Heart left ventricle (tissue), 16 donors: ENCODE measurements around the gene LRBA. TPM values are rescaled to one million over a fixed set of nuclear protein-coding genes. Genes with fewer than 3 reads are reported as not detected.

Experiments
- ATAC-seq, 4 donors: fragments of 200-7000 bp; cut with Tn5 transposase; one replicate each; pipeline ENCODE4 v1.9.1; 2020 to 2022; ENCODE audit warnings: moderate library complexity in 4 of 4, mild to moderate bottlenecking in 3 of 4, moderate number of reproducible peaks in 1 of 4
- DNase-seq, 5 donors: peaks; one replicate each; pipeline ENCODE4 v3.0.0-alpha.2; 2020
- H3K27ac ChIP-seq, 12 donors: fragments of 200-600 bp; sonication (generic) in 4 of 12; one replicate each; pipeline versions ENCODE4 v1.5.0 to v1.8.0; 2016 to 2022; ENCODE audit warnings: mild to moderate bottlenecking in 2 of 12
- H3K27me3 ChIP-seq, 9 donors: fragments of 200-600 bp; sonication (generic) in 2 of 9; one replicate each; pipeline versions ENCODE4 v1.5.1 to v1.8.0; 2016 to 2022; ENCODE audit warnings: mild to moderate bottlenecking in 3 of 9
- H3K36me3 ChIP-seq, 9 donors: fragments of 200-600 bp; sonication (generic) in 2 of 9; one replicate each; pipeline versions ENCODE4 v1.5.0 to v1.8.0; 2018 to 2022; ENCODE audit warnings: mild to moderate bottlenecking in 2 of 9
- H3K4me1 ChIP-seq, 12 donors: fragments of 200-600 bp; sonication (generic) in 4 of 12; one replicate each; pipeline versions ENCODE4 v1.5.0 to v1.8.0; 2016 to 2022; ENCODE audit warnings: mild to moderate bottlenecking in 3 of 12
- H3K4me3 ChIP-seq, 12 donors: fragments of 200-600 bp; sonication (generic) in 4 of 12; one replicate each; pipeline versions ENCODE4 v1.5.0 to v1.8.0; 2017 to 2022; ENCODE audit warnings: mild to moderate bottlenecking in 9 of 12, moderate library complexity in 4 of 12
- H3K9me3 ChIP-seq, 12 donors: fragments of 200-600 bp; sonication (generic) in 4 of 12; one replicate each; pipeline versions ENCODE4 v1.5.0 to v1.8.0; 2016 to 2022; ENCODE audit warnings: mild to moderate bottlenecking in 1 of 12
- POLR2A ChIP-seq, 2 donors: fragments of 450-650 bp; IDR thresholded peaks; one replicate each; pipeline ENCODE4 v1.6.1; 2017; ENCODE audit warnings: antibody characterized with exemption in 2 of 2, mild to moderate bottlenecking in 2 of 2, moderate library complexity in 2 of 2
- WGBS, 4 donors: extraction: QIAGEN DNeasy Blood & Tissue Kit in 2 of 4; methylation state at CpG; one replicate each; pipeline versions ENCODE4 v1.1.5 to v1.1.7; 2013 to 2018; 5-methylcytosine and 5-hydroxymethylcytosine counted together
- intact Hi-C, 10 donors: fragments of 100-400 bp; cut with DNase I; formaldehyde crosslinking; loops; one replicate each; pipeline versions ENCODE4 v1.11.1 to v1.14.2; 2022
- polyA plus RNA-seq, 2 donors: library from polyadenylated mRNA; stranded (reverse); fragments of 200-250 nt; gene quantifications; one replicate each; pipeline ENCODE4 v1.2.3, GENCODE V29; 2013
- total RNA-seq, 9 donors: library from RNA; depleted of rRNA in 2 of 9; stranded (reverse); fragments of >200 nt in 2 of 9; fragmentation: NEBNext Ultra II Directional in 3 of 9; extraction: Animal tissue kit (Norgen Biotek cat#: 25700) in 3 of 9; gene quantifications; one replicate each; pipeline versions ENCODE4 v1.1.0 to v1.2.4, GENCODE V29; 2016 to 2023
- TF ChIP-seq, protein P1 (sequence below), 12 donors: fragments of 200-600 bp; sonication (generic) in 4 of 12; IDR thresholded peaks; one replicate each; pipeline versions ENCODE4 v1.5.0 to v1.8.0; 2018 to 2022; ENCODE audit warnings: antibody characterized with exemption in 12 of 12, mild to moderate bottlenecking in 5 of 12
- donor health status: ischemic (EF 13 %, LVEDD 7.1; RV severe dilation, severe dysfunction).
- donor health status: healthy with polysubstance abuse.
- donor health status: DM: no; HTN: yes; CAD: no.
- donor health status: DM: no; HTN: no; CAD: no.
- donor health status: ischemic (EF 25% LVEDD 6.9; RV normal size, moderate dysfunction).
- donor health status: ischemic (EF 25% LVEDD 5.7; RV mildly dilated, moderate dysfunction).
- donor health status: healthy.
- donor health status: DM: yes; HTN: yes; CAD: no.
- donor health status: ischemic (EF 35%, LVEDD 5.7; RV mildly dilated, moderate dysfunction).
- donor health status: nonischemic (EF 11% LVEDD 7.7; RV severe dilation, severe dysfunction).
- donor health status: DM: yes; HTN: yes; CAD: no.
- donor health status: PGD.
- donor health status: ischemic (EF 29% LVEDD 5.4; RV normal size, mild dysfunction).
- donor health status: nonischemic (EF 23%, LVEDD 6.1; RV moderate dilation, normal function).

The LRBA gene
- total and polyA plus RNA-seq, 11 donors = 6.5 to 35.1 (median 22.6) TPM

DNA sequence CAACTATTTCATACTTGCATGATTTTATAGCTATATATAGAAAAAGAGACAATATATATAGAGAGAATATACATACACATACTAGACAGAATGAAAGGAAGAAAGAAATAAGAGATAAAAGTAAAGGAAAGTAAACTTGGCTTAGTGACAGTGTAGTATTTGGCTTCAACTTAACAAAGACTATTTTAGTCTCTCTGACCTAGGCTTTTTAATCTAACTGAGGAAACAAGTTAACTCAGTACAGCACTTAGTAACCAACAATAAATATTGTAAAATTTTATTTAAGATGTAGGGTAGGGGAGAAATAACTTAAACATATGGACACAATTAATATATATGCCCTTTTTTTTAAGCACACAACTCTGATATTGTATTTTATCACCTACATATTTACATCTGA lies 682.1 kb downstream of the LRBA start:
- no peak for DNase-seq
- Histone ChIP-seq H3K27ac (no peak overlapping the region), H3K4me1 (peaks cover 0 to 22% (median 4%) of the 10 kb centered on the region in 12 donors), H3K9me3 (no peaks in the 10 kb centered on the region), H3K4me3 (no peak overlapping the region), H3K36me3 (no peaks in the 10 kb centered on the region), H3K27me3 (no peaks in the 10 kb centered on the region)
- intact Hi-C loops = no loop called here
- TF ChIP-seq, protein P1, sequence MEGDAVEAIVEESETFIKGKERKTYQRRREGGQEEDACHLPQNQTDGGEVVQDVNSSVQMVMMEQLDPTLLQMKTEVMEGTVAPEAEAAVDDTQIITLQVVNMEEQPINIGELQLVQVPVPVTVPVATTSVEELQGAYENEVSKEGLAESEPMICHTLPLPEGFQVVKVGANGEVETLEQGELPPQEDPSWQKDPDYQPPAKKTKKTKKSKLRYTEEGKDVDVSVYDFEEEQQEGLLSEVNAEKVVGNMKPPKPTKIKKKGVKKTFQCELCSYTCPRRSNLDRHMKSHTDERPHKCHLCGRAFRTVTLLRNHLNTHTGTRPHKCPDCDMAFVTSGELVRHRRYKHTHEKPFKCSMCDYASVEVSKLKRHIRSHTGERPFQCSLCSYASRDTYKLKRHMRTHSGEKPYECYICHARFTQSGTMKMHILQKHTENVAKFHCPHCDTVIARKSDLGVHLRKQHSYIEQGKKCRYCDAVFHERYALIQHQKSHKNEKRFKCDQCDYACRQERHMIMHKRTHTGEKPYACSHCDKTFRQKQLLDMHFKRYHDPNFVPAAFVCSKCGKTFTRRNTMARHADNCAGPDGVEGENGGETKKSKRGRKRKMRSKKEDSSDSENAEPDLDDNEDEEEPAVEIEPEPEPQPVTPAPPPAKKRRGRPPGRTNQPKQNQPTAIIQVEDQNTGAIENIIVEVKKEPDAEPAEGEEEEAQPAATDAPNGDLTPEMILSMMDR (IDR thresholded peaks at IDR 0.05) = no peak
- no peak for TF ChIP-seq POLR2A (IDR thresholded peaks at IDR 0.05)
- ATAC-seq = peak in 2 of 4 donors; percentile 53 to 55

DNA sequence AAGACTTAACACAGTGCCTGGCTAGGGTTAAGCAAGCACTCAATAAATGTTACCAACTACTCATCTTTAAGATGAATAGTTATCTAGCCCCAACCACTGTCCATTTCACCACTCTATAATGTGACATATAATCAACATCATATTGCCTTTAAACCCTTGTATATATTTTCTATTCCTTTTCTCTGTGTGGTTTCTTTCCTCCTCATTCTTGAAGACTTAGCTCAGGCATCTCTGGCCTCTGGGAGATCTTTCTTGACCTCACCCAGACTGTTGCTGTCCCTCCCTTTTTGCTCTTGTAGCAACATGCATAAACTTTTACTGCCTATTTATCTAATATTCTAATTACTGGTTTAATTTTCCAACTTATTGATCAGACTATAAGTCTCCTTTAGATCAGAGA lies 683.0 kb downstream of the LRBA start:
- Histone ChIP-seq H3K27ac (no peak overlapping the region), H3K9me3 (no peaks in the 10 kb centered on the region), H3K4me1 (peaks cover 0 to 16% (median 0%) of the 10 kb centered on the region in 12 donors), H3K4me3 (no peak overlapping the region), H3K27me3 (no peaks in the 10 kb centered on the region), H3K36me3 (no peaks in the 10 kb centered on the region)
- no peak for ATAC-seq
- DNase-seq = no peak
- TF ChIP-seq POLR2A (IDR thresholded peaks at IDR 0.05) = no peak
- TF ChIP-seq, protein P1 (IDR thresholded peaks at IDR 0.05) = no peak
- intact Hi-C loops = no loop called here

DNA sequence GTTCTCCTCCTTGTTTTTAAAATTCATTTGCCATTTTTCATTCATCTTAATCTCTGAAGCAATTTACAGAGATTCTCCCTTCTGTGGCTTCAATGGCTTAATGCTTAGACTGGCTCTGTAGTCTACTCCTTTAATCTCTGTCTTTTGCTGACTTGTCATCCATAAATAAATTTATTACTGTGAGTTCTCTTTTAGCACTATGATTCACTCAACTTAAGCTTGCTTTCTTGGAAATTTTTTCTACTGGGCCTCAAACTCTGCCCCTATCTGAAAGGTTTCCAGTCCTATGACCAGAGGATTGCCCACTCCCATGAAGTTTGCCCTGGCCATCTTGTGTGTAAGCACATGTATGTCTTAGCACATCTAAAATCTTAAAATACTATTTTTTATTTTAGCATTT lies 685.7 kb downstream of the LRBA start:
- Histone ChIP-seq H3K4me1 (peaks cover 0 to 8% (median 0%) of the 10 kb centered on the region in 12 donors), H3K27me3 (no peaks in the 10 kb centered on the region), H3K9me3 (no peaks in the 10 kb centered on the region), H3K36me3 (no peaks in the 10 kb centered on the region), H3K27ac (no peak overlapping the region), H3K4me3 (no peak overlapping the region)
- TF ChIP-seq POLR2A (IDR thresholded peaks at IDR 0.05) = no peak
- TF ChIP-seq, protein P1 (IDR thresholded peaks at IDR 0.05) = no peak
- ATAC-seq = peak in 2 of 4 donors; percentile 36 to 53
- DNase-seq = no peak
- intact Hi-C loops = no loop called here

DNA sequence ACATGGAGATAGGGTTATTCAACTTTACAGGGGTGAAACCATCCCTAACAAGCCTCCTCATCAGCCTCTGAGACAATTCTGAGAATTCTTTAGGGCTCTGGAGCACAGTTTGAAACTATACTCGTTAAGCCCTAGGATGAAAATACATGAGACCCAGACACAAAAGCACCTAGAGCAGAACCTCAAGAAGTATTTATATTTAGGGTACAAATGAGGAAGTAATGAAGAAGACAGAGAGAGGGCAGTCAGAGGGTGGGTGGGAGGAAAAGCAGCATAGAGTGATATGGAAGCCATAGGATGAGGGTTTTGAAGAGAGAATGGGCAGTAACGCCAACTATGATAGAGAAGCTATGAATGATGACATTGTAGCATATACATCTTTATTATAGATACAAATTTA lies 686.6 kb downstream of the LRBA start:
- no peak for ATAC-seq
- intact Hi-C loops = no loop called here
- H3K4me1 ChIP-seq = peaks cover 0 to 8% (median 0%) of the 10 kb centered on the region in 12 donors
- no peaks in the 10 kb centered on the region for H3K36me3 ChIP-seq
- H3K9me3 ChIP-seq = no peaks in the 10 kb centered on the region
- DNase-seq = no peak
- H3K27ac ChIP-seq = no peak overlapping the region
- WGBS, 4 donors = 88 to 96% (median 90%) methylated on average over 2 of the region's 2 CpGs
- TF ChIP-seq, protein P1 (IDR thresholded peaks at IDR 0.05) = no peak
- TF ChIP-seq POLR2A (IDR thresholded peaks at IDR 0.05) = no peak
- no peak overlapping the region for H3K4me3 ChIP-seq
- H3K27me3 ChIP-seq = no peaks in the 10 kb centered on the region
